ENCODE measurements around the gene MRC2.

GRCh38 chr17:62656446-62656845 lies 29.0 kb downstream of the MRC2 start:
- TF ChIP-seq POLR2A (IDR thresholded peaks at IDR 0.05), result no peak
- TF ChIP-seq CTCF (IDR thresholded peaks at IDR 0.05), result no peak
